Superior temporal gyrus (tissue), 1 donor: ENCODE data around the gene ITGB5.

Experiments
- DNase-seq: peaks from one replicate; pipeline ENCODE4 v3.0.0-alpha.2; 2016; ENCODE audit errors: extremely low spot score

ITGB5 gene

DNA sequence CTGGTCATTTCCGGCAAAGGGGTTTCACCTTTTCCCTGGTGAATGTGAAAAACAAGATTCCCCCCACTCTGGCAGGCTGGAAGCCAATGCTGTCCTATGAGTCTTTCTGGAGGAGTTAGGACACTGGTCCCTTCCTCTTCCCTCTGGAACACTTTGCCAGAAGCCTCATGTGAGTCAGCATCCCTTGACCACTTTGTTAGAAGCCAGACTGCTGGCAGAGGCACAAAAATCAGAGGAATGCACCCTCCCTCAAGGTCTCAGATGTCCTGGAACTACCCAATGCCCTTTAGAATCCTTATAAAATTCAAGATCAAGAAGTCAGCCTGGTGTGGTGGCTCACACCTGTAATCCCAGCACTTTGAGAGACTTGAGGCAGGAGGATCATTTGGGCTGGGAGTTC lies 26.6 kb downstream of the ITGB5 start:
- DNase-seq: no peak

DNA sequence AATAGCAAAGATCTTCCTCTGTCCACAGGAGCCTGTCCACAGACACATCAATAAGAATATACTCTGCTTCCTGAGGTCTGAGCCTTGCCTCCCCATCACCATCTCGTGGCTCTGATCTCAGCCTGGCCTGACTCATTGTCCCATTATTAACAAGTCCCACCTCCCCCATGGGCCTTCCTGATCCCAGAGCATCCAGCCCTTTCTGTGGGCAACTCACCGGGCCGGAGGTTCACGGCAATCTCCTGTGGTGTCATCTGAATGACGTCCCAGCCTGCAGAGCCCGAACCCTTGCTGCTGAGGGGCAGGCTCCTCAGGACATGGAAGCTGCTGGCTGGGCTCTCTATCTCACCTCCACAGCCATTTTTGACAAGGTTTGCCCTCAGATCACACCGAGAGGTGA lies 28.1 kb downstream of the ITGB5 start:
- DNase-seq: no peak

DNA sequence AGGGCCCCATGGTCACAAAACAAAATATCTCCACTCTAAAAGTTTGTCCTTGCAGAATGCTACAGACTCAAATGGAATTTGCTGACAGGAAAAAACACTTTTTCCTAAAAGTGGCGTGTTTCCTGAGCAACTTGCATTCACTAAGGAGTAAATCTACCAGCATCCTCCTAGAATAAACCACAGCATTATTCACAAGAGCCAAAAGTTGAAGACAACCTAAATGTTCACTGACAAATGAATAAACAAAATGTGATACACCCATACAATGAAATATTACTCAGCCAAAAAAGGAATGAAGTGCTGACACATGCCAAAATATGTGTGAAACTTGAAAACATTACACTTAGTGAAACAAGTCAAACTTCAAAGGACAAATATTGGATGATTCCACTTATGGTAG lies 28.9 kb downstream of the ITGB5 start:
- no peak for DNase-seq

DNA sequence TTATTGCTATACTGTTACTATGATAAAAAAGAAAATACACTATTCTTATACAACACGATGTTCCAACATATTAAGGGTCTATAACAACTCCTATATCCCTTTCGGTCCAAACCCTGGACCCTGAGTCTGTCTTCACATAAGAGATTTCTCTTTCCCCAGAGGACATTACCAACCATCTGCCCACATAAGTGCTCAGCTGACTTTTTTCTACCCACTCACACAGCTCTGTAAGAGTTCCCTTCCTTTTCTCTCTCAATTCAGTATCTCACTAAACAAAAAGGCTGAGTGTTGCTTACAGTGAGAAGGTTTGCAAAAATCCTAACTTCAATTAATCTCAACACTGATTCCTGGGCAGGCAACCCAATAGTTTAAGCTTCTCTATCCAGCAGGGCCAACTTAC lies 30.5 kb downstream of the ITGB5 start:
- no peak for DNase-seq

DNA sequence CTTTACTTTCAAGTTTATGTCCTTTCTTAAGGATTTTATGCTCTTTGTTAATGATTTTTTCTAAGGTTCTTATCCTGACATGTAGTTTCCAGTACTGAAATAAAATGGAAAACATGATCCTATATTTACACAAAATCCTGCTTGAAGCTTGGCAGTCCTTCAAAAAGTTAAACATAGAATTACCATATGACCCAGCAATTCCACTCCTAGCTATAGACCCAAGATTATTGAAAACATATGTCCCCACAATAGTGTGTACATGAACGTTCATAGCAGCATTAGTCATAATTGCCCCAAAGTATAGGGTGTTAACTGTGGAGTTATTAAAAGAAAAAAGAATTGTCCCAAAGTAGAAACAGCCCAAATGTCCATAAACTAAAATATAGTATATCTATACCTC lies 33.2 kb downstream of the ITGB5 start:
- no peak for DNase-seq

DNA sequence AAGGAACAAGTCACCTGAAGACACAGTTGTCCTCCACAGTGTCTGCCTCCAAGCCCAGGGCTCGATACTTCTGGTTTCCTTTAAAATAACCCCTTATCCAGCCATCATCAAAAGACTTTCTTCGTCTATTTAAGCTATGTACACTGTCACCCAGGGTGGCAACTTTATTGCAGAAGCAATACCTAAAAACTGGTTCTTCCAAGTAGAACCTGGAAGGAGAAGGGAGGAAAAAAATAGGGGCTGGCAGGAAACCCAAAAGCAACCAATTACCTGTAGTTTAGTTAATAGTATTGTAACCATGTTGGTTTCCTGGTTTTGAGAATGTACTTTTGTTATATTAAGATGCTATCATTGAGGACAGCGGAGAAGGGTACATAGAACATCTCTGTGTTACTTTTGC lies 33.7 kb downstream of the ITGB5 start:
- DNase-seq: no peak

DNA sequence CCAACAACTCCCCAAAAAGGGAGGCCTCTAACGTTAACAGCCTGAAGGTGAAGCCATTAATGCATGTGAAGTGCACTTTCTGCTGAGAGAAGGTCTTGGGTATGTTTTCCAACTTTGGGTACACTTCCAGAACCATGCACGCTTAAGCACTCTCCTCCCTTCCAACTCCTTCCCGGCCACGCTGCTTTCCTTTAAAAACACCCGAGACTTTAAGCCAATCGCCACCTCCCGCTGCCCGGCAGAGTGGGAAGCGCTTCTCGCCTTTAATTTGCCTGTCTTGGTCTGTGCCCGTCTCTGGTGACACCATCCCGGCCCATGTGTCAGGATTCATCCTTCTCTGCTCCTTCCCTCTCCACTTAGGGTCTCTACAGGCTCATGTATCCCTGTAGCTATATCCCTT lies 35.3 kb downstream of the ITGB5 start:
- DNase-seq: no peak

DNA sequence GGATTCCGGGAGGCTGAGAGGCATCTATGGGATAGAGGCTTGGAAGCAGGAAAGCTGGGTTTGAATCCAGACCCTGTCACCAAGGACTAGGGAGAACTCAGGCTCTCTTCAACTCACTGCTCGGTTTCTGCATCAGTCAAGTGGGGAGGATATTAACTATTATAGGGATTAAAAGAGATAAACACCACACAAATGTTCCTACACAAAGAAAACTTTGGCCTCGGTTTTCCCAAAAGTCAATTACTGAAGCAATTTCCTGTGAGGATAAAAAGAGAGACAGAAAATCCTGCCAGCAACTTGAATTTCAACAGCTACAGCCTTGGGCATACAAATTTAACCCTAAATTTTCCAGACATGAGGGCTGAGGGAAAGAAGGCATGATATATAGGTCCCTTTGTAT lies 36.0 kb downstream of the ITGB5 start:
- DNase-seq: no peak

DNA sequence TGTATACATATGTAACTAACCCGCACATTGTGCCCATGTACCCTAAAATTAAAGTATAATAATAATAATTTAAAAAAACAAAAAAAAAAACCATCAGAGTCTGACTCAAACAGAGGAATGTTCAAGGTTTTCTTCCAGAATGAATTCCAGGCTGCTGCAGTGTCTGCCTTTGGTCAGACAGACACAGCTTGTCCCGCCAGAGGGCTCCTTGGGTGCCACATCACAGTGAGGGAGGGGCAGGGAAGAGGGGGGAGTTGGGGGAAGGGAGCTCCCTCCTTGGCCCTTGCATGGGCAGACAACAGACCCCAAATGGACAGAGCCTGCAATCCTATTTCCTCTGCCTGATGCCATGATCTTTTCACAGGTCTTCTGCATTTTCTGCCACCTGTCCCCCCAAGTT lies 36.5 kb downstream of the ITGB5 start:
- no peak for DNase-seq

DNA sequence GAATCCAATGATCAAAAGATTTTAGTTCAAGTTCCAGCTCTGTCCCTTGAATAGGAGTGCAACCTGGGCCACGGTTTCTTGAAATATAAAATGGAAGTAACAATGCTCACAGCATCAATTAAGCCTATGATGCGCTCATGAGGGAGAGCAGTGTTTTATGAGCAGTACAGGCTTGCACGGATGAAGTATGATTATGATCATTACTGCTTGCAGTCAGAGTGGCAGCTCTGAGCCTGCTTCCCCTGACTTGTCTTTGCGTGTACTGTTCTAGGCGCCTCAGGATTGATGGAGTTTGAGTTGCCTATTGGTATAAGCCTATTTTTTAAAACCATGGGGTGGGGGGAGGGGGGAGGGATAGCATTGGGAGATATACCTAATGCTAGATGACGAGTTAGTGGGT lies 37.0 kb downstream of the ITGB5 start:
- no peak for DNase-seq

DNA sequence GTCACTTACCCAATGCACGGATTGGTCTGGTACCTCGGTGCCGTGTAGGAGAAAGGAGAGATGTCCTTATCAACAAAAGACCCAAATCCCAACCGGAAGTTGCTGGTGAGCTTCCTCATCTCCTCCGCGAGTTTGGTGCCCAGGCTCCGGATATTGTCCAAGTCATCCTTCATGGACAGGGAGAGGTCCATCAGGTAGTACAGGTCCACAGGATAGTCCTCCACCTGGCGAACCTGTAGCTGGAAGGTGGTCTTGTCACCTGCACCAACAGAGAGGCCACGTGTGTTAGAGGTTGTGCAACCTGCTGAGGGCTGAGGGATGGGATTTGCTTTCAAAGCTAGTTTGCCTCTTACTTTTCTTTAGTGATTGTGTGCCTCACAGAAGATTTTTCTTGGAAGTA lies 38.9 kb downstream of the ITGB5 start:
- no peak for DNase-seq

DNA sequence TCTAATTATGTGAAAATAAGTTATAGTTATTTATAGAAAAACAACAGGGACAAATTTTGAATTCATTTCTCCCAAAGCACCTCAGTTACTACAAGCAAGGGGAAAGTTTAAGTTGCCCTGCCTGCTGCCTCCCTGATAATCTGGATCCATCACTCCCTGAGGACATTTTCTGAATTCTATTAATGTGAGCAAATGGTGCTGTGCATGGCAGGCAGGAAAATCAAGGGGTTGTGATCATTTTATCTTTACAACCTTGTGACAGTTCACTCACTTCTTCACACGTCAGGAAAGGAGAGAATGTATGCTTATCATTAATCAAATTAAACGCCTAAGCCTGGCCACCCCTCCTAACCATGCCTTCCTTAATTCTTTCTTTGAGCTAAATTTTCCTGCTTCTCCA lies 39.3 kb downstream of the ITGB5 start:
- no peak for DNase-seq

DNA sequence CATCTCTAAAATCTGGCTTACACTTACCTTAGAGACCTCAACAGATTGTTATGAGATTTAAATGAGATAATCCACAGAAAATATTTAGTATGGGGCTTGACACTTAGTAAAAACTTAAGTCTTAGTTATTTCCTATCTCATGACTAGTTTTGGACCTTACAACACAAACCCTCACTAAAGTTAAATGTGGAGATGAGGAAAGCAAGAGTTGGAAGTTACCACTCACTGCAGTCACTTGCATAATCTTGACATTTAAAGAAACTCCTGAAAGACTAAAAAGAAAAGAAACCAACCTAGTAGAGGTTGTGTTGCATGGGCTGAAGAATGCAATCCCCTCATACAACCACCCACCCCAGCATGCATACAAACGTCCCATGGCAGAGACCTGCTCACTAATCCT lies 40.1 kb downstream of the ITGB5 start:
- no peak for DNase-seq

DNA sequence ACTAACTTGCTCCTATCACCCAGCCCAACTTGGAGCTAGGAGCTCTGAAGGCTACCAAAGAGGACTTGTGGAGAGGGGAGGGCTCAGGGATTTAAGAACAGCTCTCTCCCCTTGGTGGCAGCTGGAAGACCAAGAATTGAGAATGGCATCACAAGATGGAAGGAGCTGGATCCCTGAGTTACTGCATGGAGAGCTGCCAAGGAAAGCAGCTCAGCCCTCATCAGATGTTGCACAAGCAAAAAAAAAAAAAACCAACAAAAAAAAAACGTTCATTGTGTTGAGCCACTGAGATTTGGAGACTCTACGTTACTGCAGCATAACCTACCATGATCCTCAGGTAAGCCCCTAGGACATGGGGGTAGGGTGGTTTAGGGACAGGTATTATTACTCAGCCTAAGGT lies 41.0 kb downstream of the ITGB5 start:
- DNase-seq: no peak

DNA sequence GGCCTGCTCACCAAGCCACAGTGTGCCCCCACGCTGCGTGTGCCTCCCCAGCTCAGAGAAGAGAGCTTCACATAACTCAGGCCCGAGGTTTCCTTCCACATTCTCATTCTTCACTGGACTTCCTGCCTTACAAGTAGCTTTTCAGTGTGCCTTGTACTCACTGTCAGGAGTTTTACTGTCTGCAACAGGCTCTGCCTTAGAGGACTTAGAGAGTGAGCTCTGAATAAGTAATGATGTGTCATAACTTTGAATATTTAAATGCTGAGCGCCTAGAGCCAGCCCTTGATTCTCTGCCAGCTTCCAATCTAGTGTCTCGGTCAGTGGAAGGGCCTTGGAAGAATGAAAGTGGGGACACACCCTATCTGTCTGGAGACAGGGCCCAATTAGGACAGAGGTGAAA lies 41.8 kb downstream of the ITGB5 start:
- DNase-seq: no peak

DNA sequence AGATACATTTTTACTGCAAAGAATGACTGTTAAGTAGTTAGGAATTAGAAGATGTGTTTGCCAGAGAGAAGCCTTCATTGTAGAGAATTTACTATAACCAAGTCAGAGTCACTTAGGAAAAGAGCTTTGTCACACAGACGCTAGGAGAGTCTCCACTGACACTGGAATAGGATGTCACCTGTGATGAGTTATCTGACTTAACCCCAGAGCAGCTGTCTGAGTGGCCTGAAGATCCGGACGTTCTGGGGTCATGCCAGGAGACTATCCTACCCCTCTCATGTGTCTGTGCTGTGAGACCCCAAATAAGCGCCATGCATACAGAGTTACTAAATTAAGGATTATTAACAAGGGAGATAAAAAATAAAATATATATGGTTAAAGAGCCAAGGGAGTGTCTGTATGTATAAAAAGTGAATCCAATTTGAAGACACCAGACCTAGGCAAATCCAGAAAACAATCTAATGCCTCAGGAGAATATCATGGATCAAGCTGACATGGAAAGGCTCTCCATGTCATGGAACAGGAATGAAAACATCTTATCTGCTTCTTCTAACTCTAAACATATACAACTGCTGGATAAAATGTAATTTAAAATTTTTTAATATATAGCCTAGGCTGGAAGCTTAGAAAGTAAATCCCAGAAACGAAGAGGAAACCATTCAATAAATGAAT lies 43.5 kb downstream of the ITGB5 start:
- DNase-seq: no peak

DNA sequence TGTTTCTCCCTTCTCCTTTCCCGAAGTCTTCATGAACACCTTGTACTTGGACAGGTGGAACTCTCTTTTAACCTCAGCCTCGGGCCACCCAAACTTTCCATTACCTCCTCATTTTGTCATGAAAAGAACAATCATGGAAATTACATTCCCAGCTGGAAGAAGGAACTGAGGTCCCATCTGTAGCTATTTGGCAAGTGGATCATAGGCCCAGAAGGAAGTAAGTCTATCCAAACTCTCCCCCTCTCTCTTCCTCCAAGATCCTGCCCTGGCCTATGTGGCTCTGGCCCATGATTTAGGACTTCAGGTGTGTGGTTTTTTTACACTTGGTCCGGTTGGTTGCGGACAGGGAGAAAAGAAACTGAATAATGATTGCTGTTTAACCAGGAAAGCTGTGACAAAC lies 44.1 kb downstream of the ITGB5 start:
- DNase-seq: no peak

DNA sequence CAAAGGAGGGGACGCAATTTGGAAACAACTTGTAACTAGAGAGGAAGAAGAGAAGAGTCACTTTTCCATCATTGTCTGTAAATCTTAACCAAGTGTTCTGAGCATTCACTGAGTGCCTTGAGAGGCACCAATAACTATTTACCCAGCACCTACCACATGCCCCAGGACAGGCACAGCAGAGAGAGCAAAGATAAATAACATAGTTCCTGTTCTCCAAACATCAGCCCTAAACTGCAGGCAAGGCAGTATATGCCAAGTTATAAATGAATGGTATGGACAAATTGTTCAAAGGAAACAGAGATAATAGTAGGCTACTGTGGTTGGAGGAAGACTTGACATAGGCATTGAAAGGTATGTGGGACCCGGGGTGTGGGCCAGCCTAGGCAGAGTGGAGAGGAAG lies 45.6 kb downstream of the ITGB5 start:
- DNase-seq: no peak

DNA sequence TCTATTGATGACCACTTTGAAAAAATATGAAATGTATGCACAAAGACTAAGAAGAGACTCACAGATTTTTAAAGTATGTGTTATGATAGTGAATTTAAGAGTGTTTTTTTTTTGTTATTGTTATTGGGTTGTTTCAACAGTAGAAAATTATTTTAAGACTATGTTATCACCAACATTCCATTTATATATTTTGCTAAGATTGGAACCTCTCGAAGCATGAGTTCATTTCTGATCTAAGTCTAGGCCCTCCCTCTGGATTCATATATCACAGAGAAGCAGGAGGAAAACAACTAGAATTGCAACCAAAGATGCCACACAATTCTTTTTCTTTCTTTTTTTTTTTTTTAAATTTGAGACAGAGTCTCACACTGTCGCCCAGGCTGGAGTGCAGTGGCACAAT lies 46.8 kb downstream of the ITGB5 start:
- DNase-seq: no peak

DNA sequence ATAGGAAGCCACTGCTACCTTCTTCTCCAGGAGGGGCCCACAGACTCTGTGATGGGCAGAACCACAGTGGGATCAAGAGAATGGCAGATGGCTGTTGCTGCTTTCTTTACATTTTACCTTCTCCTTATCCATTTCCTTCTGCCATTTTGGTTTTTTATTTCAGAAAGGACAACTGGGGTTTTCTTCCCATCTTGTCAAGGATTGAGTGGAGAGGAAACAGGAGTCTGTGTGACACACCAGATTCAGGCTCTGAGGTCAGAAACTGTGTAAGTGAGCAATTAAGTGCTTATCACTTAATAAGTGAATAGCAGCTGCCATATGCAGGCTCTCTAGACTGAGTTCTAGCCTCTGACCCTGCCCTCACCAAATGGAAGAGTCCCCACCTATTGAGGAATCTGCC lies 47.3 kb downstream of the ITGB5 start:
- DNase-seq: no peak

DNA sequence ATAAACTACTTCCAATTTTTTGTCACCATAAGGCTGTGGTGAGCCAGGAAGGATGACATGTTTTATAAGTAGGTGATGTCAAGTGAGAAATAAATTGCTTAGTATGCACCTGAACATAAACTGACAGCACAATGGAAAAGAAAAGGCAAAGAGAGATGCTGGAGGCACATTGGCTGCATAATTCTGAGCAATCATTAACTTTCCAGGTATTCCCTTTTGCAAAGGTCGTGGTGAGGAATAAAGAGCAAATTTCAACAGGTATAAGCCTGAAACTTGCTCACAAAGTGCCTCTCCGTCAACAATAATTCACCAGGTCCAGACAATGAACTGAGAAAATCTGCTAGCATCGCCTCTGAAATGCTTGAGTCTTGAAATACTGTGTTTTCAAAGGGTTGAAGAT lies 48.2 kb downstream of the ITGB5 start:
- DNase-seq: no peak

DNA sequence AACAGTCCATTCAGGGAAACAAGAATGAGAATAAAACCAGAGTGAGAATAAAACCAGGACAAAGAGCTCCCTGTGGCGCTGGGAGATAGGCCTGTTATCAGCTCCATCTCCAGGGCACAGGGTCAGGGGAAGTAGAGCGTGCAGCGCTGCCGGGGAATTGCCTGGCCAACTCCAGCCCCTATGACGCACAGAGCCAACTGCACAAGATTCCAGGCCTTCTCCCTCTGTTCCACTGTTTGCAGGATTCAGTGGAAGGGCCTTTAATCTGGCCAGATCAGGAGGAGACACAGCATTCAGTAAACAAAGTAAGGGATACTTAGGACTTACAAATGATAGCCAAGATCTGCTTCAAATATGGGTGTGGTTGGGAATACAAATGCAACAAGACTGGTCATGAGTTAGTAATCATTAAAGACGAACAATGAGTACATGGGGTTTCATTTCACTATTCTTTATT lies 49.4 kb downstream of the ITGB5 start:
- DNase-seq: no peak

DNA sequence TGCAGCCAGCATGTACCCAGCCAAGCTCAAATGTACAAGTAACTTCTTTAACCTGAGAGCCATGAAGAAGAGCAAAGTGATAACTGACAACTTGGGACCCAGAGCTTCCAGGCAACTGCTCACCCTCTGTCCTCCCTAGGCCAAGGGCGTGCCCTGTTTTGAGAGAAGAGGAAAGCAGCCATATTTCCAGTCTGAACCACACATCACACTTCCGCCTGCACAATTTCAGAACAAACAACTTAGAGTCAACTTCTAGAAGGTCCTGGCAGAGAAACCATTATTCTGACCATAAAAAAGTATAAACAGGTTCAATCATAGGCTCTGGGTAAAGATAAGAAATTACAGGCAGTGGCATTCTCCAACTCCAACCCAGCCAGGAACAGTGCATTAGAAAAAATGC lies 50.1 kb downstream of the ITGB5 start:
- DNase-seq: no peak

DNA sequence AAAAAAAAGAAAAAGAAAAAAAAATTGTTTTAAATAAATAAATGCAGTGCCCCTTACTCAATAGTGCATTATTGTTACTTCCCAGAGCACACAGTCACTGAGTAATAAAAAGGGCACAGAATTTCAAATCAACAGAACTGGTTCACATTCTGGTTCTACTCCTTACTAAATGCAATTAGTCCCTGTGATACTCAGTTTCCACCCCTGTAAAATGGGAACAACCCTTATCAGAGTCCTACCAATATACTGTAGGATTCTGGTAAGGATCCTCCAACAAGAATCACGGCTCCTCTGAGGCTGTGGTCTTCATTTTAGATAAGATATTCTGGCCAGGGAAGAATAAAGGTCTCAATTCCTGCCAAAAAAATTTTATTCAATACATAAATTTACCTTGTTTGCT lies 50.7 kb downstream of the ITGB5 start:
- DNase-seq: no peak
